NCI-H774 (cell line): Measurements from ENCODE around the gene TTLL11.
"Not testable (repeated sequence)": the region's sequence is repeated elsewhere in the genome, so short reads cannot be mapped to it uniquely, and the experiment has no call there.

Source experiments
- DNase-seq: peaks from one replicate; lab custom pipeline; 2025; lab: John Stamatoyannopoulos, UW

TTLL11 gene

GRCh38 chr9:122080986-122081385 is 12.1 kb downstream of the TTLL11 start:
- no peak for DNase-seq

- no peak for DNase-seq
These were observed 14.6 kb downstream of the TTLL11 start for GRCh38 chr9:122078557-122078956.

GRCh38 chr9:122076773-122077172 is 16.3 kb downstream of the TTLL11 start:
- no peak for DNase-seq

- no peak for DNase-seq
These were observed 17.0 kb downstream of the TTLL11 start for GRCh38 chr9:122076117-122076516.

GRCh38 chr9:122075135-122076030 is 17.7 kb downstream of the TTLL11 start:
- no peak for DNase-seq

DNA sequence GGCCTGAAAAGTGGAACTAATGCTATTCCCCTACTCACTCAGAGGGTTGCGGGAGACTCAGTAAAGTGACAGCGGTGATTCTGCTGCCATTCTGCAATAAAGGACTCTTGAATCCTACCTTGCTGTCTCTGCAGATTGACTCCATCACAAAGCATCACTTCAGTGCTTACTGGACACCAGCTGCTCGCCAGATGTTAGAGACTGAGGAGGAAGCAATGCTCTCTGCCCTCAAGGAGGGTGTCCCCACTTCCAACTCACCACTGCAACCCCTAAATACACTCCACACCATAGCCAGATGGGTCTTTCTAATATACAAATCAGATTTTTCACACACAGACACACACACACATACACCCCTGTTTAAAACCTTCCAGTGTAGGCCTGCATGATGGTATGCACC is 21.4 kb downstream of the TTLL11 start:
- no peak for DNase-seq

- no peak for DNase-seq
These were observed 22.2 kb downstream of the TTLL11 start for GRCh38 chr9:122070728-122071515.

GRCh38 chr9:122066680-122067079 is 26.4 kb downstream of the TTLL11 start:
- DNase-seq = not testable (repeated sequence)

GRCh38 chr9:122065923-122066629 is 27.0 kb downstream of the TTLL11 start:
- DNase-seq = no peak

DNA sequence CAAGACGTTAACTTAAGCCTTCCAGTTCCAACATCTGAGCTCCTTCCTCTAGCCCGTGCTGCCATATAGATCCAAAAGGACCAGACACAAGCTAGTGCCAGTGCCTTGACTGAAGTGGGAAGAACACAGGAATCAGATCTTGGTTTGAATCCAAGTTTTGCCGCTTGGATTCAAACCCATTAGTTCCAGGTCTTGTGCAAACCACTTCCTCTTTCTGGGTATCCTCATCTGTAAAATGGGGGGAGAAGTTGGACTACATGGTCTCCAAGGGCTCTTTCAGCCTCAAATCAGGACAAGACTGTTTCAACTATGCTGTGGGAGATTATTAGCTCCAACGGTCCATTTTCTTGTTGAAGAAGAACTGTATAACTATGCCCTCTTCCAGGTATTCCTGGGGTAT is 32.6 kb downstream of the TTLL11 start:
- no peak for DNase-seq

- DNase-seq = no peak
These were observed 33.2 kb downstream of the TTLL11 start for GRCh38 chr9:122059955-122060324.

DNA sequence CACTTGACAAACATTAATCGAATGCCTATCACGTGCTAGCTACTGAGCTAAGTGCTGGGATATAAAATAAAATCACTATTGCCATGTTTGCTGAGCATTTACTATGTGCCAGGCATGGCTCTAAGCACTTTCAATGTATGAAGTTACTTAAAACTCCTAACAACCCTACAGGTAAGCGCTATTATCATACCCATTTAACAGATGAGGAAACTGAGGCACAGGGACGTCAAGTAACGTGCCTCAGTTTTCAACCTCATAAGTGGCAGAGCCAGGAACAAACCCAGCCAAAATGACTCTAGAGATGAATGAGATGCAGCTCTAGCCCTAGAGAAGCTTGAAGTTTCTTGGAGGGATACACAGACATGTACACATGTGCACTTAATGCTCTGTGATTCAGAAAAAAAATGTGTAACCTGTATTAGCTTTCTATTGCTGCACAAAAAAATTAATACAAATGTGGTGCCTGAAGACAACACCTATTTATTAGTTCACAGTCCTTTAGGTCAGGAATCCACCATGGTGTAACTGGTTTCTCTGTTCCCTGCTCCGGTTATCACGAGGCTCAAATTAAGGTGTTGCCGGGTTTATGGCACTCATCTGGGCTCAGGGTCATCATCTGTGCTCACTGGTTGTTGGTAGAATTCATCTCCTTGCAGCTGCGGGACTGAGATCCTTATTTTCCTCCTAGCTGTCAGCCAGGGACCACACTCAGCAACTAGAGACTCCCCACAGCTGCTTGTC is 33.7 kb downstream of the TTLL11 start:
- DNase-seq = no peak

GRCh38 chr9:122058709-122059108 is 34.4 kb downstream of the TTLL11 start:
- no peak for DNase-seq

- no peak for DNase-seq
These were observed 35.1 kb downstream of the TTLL11 start for GRCh38 chr9:122058051-122058450.

DNA sequence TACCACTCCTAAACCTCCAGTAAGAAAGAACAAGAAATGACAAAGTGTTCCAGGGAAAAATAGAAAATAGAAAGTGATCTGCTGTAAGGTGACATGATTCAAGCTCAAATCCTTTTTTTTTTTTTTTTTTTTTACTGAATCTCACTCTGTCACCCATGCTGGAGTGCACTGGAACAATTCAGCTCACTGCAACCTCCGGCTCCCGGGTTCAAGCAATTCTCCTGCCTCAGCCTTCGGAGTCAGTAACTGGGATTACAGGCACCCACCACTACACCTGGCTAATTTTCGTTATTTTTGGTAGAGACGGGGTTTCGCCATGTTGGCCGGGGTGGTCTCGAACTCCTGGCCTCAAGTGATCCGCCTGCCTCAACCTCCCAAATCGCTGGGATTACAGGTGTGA is 35.9 kb downstream of the TTLL11 start:
- no peak for DNase-seq

DNA sequence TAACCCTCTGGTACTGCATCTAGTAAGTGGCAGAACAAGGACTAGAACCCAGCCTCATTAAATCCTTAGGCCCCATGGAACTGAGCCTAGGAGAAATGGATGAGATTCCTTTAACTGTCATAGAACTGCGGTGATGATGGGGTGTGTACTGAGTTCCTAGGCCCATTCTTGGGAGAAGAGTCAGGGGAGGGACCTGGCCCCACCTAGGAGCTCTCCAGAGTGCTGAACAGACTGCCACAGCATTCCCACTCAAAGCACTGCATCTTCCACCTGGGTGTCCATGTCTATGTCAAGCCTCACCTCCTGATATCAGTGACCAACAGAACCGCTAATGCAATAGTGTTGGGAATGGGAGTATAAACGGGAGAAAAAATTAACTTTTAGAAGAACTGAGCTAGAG is 36.6 kb downstream of the TTLL11 start:
- DNase-seq = no peak

GRCh38 chr9:122055701-122056100 is 37.4 kb downstream of the TTLL11 start:
- no peak for DNase-seq

- DNase-seq = no peak
These were observed 39.3 kb downstream of the TTLL11 start for GRCh38 chr9:122053567-122054350.

DNA sequence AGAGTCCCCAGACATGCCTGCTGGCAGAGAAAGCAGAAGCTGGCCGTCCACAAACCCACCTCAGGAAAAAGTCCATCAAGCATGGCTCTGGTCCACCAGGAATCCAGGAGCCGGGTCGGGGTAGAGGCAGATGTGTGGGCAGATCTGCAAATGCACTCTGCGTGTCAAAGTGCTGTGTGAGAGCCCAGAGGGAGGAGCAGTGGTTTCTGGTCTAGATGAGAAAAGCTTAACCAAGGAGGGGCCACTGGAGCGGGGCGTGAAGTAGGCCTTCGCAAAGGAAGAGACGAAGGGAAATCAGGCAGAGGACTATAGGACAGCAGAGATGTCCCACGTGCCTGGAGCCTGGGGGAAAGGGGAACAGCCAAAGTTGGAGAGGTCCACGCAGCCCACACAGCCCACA is 40.0 kb downstream of the TTLL11 start:
- no peak for DNase-seq

DNA sequence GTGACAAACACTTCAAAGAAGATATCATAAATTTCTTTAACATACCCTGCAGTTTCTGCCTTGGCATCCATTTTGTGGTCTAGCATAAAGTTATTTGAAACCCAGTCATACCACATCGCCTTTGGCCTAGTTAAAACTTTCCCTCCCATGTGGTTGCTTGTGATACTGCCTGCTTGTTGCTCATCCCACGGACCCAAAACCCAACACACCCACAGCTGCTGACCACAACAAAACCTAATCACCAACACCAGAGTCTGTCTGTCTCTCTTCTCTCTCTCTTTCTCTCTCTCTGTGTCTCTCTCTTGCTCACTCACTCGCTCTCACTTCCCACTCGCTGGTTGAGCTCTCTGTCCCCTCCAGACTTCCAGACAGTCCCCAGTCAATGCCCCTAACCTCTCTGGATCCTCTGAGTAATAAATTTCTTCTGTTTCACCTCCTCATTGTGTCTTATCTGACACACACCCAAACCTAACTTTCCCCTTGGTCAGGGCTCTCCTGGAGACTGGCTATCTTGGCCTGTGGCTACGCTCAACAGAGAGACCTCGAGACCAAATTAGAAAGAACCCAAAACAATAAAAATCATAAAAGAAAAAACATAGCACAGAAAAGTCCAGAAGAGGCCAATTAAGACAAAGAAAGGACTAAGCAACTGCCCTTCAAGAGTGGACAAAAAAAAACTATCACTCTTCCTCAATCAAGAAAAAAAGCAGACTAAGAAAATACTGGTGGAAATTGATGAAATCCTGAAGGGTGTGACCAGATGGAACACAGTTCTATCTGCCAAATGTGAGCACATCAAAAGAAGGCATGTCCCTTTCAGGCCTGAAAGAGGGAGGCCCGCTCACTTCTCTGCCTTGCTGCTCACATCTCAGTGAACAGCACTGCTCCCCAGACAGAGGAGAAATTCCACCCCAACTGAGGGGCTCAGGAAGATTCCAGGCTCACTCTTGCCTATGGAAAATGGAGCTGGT is 41.5 kb downstream of the TTLL11 start:
- DNase-seq = no peak
